K562 (cell line): ENCODE measurements around the gene AGPAT3.

Experiments
- CEBPG ChIP-seq, 3 experiments: fragments of 200-800 bp in 1 of 3; sonication (Bioruptor generic) in 1 of 3; sonication (generic) in 1 of 3; formaldehyde crosslinking in 1 of 3; IDR thresholded peaks in 2 of 3; conservative IDR thresholded peaks in 1 of 3; 2 replicates each; pipeline versions ENCODE4 v1.6.1 to v1.8.0; 2016 to 2022; ENCODE audit warnings: missing compliant biosample characterization in 2 of 3, missing genetic modification characterization in 2 of 3, mild to moderate bottlenecking in 1 of 3, missing genetic modification reagents in 1 of 3
- HMG20B ChIP-seq: fragments of 250-450 bp; sonication (Bioruptor Pico); IDR thresholded peaks from 2 replicates; pipeline ENCODE4 v1.5.0; 2021; ENCODE audit warnings: mild to moderate bottlenecking
- RNF2 ChIP-seq: sonication (generic); IDR thresholded peaks from 2 replicates; pipeline ENCODE4 v1.6.1; 2016
- SMC3 ChIP-seq: conservative IDR thresholded peaks from 2 replicates; pipeline ENCODE4 v1.6.1; 2011; ENCODE audit warnings: low read depth, low read length, improper control_type of control experiment; ENCODE audit not compliant: insufficient read depth
- ZNF23 ChIP-seq: fragments of 250-450 bp; sonication (Bioruptor Pico); IDR thresholded peaks from 2 replicates; pipeline ENCODE4 v1.4.0; 2020; ENCODE audit warnings: mild to moderate bottlenecking
- ZNF280B ChIP-seq: fragments of 250-450 bp; sonication (Bioruptor Pico); IDR thresholded peaks from 2 replicates; pipeline ENCODE4 v1.5.1; 2021; ENCODE audit warnings: mild to moderate bottlenecking
- ZSCAN29 ChIP-seq: fragments of 450-650 bp; IDR thresholded peaks from 2 replicates; pipeline ENCODE4 v1.6.1; 2017
- TF ChIP-seq, protein P1 (sequence below): sonication (generic); formaldehyde crosslinking; IDR thresholded peaks from 2 replicates; pipeline ENCODE4 v1.8.1; 2023; ENCODE audit warnings: mild to moderate bottlenecking, missing genetic modification reagents, moderate library complexity
- TF ChIP-seq, protein P2 (sequence below): IDR thresholded peaks from 2 replicates; pipeline ENCODE4 v1.6.1; 2012; ENCODE audit warnings: low read depth, low read length, improper control_type of control experiment, borderline replicate concordance
- TF ChIP-seq, protein P3 (sequence below): fragments of 450-650 bp; formaldehyde crosslinking; IDR thresholded peaks from 2 replicates; pipeline ENCODE4 v1.4.0; 2022; ENCODE audit warnings: missing genetic modification characterization
- TF ChIP-seq, protein P4 (sequence below), 2 experiments: IDR thresholded peaks; 2 replicates each; pipeline ENCODE4 v1.6.1; 2012; ENCODE audit warnings: improper control_type of control experiment in 2 of 2, low read depth in 2 of 2, low read length in 2 of 2, borderline replicate concordance in 1 of 2
- TF ChIP-seq, protein P5 (sequence below): sonication (generic); formaldehyde crosslinking; IDR thresholded peaks from 2 replicates; pipeline ENCODE4 v1.8.0; 2022; ENCODE audit warnings: mild to moderate bottlenecking, missing genetic modification reagents

DNA sequence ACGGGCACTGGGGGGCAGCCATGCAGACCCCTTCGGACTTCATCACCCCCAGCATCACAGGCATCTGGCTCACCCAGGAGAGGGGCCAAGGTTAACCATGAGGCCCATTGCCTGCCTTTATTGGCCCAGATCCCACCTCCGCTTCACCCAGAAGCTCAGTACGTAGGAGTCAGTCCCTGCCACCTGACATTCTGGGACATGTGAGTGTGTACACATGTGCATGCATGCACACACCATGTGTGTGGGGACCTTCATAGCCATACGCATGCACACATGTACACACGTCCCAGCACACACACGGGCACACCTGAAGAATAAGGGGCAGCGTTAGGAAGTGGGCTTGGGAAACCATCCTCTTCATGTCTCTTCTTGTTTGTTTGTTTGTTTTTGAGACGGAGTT is 123.0 kb downstream of the AGPAT3 start:
- TF ChIP-seq, protein P1, sequence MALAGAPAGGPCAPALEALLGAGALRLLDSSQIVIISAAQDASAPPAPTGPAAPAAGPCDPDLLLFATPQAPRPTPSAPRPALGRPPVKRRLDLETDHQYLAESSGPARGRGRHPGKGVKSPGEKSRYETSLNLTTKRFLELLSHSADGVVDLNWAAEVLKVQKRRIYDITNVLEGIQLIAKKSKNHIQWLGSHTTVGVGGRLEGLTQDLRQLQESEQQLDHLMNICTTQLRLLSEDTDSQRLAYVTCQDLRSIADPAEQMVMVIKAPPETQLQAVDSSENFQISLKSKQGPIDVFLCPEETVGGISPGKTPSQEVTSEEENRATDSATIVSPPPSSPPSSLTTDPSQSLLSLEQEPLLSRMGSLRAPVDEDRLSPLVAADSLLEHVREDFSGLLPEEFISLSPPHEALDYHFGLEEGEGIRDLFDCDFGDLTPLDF (CRISPR knock-in tag) = no peak
- TF ChIP-seq, protein P2, sequence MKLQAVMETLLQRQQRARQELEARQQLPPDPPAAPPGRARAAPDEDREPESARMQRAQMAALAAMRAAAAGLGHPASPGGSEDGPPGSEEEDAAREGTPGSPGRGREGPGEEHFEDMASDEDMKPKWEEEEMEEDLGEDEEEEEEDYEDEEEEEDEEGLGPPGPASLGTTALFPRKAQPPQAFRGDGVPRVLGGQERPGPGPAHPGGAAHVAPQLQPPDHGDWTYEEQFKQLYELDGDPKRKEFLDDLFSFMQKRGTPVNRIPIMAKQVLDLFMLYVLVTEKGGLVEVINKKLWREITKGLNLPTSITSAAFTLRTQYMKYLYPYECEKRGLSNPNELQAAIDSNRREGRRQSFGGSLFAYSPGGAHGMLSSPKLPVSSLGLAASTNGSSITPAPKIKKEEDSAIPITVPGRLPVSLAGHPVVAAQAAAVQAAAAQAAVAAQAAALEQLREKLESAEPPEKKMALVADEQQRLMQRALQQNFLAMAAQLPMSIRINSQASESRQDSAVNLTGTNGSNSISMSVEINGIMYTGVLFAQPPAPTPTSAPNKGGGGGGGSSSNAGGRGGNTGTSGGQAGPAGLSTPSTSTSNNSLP = no peak
- no peak for TF ChIP-seq ZSCAN29
- TF ChIP-seq, protein P3, sequence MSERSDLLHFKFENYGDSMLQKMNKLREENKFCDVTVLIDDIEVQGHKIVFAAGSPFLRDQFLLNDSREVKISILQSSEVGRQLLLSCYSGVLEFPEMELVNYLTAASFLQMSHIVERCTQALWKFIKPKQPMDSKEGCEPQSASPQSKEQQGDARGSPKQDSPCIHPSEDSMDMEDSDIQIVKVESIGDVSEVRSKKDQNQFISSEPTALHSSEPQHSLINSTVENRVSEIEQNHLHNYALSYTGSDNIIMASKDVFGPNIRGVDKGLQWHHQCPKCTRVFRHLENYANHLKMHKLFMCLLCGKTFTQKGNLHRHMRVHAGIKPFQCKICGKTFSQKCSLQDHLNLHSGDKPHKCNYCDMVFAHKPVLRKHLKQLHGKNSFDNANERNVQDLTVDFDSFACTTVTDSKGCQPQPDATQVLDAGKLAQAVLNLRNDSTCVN (CRISPR knock-in tag) = no peak
- TF ChIP-seq, protein P4, sequence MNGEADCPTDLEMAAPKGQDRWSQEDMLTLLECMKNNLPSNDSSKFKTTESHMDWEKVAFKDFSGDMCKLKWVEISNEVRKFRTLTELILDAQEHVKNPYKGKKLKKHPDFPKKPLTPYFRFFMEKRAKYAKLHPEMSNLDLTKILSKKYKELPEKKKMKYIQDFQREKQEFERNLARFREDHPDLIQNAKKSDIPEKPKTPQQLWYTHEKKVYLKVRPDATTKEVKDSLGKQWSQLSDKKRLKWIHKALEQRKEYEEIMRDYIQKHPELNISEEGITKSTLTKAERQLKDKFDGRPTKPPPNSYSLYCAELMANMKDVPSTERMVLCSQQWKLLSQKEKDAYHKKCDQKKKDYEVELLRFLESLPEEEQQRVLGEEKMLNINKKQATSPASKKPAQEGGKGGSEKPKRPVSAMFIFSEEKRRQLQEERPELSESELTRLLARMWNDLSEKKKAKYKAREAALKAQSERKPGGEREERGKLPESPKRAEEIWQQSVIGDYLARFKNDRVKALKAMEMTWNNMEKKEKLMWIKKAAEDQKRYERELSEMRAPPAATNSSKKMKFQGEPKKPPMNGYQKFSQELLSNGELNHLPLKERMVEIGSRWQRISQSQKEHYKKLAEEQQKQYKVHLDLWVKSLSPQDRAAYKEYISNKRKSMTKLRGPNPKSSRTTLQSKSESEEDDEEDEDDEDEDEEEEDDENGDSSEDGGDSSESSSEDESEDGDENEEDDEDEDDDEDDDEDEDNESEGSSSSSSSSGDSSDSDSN (IDR thresholded peaks at IDR 0.05; ENCODE audit: borderline replicate concordance in 1 of 2, low read depth in 2 of 2, low read length in 2 of 2) = no peak
- TF ChIP-seq HMG20B (CRISPR knock-in tag) = no peak
- TF ChIP-seq CEBPG (CRISPR knock-in tag; IDR thresholded peaks at IDR 0.05) = no peak
- TF ChIP-seq CEBPG (tag; conservative IDR thresholded peaks at IDR 0.05 in 1 of 2, IDR thresholded peaks at IDR 0.05 in 1 of 2) = no peak
- TF ChIP-seq SMC3 = no peak
- TF ChIP-seq ZNF280B = no peak
- TF ChIP-seq, protein P5, sequence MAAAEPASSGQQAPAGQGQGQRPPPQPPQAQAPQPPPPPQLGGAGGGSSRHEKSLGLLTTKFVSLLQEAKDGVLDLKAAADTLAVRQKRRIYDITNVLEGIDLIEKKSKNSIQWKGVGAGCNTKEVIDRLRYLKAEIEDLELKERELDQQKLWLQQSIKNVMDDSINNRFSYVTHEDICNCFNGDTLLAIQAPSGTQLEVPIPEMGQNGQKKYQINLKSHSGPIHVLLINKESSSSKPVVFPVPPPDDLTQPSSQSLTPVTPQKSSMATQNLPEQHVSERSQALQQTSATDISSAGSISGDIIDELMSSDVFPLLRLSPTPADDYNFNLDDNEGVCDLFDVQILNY (CRISPR knock-in tag) = no peak
- no peak for TF ChIP-seq ZNF23 (CRISPR knock-in tag)
- no peak for TF ChIP-seq RNF2
